Measurements from ENCODE around the gene SCAI.
"Not testable (repeated sequence)": the region's sequence is repeated elsewhere in the genome, so short reads cannot be mapped to it uniquely, and the experiment has no call there.

The SCAI gene

DNA sequence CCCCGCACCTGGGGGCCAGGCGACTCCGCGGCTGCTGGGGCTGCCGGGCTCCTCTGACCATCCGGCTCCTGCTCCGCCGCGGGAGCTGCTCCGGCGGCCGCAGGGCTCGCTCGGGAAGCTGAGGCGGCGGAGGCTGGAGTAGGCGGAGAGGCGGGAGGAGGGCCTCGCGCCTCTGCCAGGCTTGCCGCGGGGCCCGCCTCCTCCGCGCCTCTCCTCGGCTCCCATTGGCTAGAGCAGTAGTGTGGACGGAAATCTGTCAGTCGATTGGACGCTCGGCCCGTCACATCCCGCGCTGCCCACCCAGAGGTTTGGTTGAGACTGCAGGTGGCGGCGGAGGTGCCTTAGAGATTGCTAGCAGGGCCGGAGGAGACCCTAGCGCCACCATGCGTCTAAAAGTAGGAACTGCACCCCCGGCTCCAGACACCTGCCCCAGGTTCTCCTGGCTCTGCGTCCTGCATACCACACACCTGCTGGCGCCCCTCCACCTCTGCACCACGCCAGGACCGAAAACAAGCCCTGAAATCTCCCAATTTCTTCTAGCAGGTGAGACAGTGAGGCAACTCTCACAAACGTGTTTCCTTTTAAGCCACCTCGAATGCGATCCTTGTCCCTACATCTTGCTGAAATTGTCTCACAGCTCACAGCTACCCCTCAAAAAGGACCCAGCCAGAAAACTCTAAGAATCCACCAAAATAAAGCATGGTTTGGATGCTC lies at the start of gene SCAI:
Gene SCAI (minus strand): TSS at position 152 of the 714 bp plus-strand sequence. CDS start 91 bp downstream, at position 61.
- DNase-seq, result peak; percentile 99

DNA sequence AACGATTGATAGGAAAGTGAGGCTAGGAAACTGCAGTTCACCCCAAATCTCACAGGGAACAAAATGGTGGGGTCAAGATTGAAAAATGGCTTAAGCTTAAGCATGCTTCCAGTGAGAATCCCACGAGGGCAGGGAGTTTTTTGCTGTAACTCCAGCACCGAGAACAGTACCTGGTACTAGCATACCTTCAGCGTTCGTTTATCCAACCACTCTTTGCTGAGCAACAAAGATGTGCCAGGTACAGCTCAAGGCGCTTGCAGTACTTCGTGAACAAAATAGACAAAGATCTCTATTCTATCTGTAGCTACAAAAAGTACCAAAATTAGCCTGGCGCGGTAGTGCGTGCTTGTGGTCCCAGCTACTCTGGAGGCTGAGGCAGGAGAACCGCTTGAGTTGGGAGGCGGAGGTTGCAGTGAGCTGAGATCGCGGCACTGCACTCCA lies 47.1 kb upstream of the SCAI start:
- DNase-seq, result peak; percentile 51

- DNase-seq, result peak; percentile 96
These were observed 46.3 kb upstream of the SCAI start, which contains the start of gene PPP6C for GRCh38 chr9:125189361-125190289. Gene PPP6C, minus strand, starts transcription at chr9:125189803. Its CDS starts 85 bp downstream, at chr9:125189718.

DNA sequence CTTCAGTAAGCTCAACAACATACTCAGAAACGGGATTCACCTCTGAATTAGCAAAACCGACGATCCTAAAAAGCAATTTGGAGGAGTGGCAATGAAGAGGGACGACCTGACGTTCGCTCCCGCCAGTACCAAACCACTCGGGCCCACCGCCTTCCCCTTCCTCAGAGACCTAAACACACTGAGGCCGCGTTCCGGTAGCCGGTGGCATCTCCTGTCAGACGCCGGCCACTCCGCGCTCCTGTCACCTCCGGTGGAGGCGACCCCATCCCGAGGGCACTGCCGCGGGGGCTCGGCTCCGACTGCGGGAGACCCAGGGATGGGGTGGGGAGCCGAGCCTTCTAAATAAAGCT lies 45.7 kb upstream of the SCAI start:
- DNase-seq, result peak; percentile 32

DNA sequence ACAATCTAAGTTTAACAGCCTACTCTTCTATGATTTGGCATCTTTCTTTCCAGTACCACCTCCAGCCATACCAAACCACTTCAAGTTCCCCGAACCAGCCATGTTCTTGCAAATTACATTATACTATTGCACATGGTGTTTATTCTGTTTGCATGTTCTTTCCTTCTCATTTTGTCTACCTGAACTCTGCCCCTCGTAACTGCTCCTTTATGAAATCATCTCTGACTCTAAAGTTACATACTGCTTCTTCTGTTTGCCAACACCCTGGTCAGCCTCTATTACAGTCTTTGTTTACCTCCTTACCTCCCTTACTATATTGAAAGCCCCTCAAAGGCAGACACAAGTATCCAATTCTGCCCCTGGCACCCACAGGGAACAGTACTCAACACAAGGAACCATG lies 40.2 kb upstream of the SCAI start:
- DNase-seq, result no peak

DNA sequence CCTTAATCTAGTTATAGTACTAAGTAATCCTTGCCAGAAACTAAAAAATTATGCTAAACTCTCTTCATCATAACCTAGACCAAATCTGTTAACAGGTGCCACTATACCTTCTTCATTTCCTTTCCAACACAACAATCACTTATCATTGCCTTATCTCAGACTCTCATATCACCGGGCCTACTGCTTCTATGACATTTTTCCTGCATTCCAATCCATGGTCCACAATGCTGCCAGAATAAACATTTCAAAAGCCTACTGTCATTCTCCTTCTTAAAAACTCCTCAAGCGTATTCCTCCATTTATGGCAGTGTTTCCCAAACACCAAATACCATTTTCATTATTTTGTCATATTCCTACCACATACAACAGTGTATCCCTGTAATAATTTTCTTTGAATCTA lies 39.7 kb upstream of the SCAI start:
- DNase-seq, result no peak

DNA sequence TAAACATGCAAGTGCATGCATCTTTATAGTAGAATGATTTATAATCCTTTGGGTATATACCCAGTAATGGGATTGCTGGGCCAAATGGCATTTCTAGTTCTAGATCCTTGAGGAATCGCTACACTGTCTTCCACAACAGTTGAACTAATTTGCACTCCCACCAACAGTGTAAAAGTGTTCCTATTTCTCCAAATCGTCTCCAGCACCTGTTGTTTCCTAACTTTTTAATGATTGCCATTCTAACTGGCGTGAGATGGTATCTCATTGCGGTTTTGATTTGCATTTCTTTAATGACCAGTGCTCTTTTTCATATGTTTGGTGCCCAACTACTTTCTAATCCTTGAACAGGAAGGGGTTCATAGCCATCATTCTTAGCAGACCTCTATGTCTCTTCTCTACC lies 38.4 kb upstream of the SCAI start:
- DNase-seq, result not testable (repeated sequence)

DNA sequence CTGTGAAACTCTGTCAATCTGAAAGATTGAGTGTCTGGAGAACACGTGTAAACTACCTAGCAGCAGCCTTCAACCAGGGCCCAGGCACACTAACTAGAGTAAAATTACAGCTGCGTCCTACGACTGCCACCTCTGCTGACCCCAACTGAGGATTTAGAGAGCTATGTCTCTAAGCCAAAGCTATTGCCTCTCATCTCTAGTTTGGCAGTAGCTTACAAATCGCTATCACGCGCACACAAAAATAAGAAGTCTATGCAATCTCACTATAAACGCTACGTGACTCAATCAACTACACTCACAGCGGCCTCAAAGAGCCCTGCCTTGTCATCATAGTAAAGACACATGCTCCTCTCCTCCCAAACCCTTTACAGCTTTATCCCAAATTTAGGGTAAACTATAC lies 37.5 kb upstream of the SCAI start:
- DNase-seq, result peak; percentile 56

DNA sequence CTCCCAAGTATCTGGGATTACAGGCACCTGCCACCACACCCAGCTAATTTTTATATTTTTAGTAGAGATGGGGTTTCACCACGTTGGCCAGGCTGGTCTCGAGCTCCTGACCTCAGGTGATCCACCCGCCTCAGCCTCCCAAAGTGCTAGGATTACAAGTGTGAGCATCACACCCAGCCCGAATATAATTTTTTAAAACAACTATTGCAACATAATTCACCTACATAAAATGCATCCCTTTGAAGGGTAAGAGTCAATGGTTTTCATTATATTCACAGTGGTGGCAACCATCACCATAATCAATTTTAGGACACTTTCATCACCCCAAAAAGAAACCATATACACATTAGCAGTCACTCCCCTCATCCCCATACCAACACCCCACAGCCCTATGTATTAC lies 36.4 kb upstream of the SCAI start:
- not testable (repeated sequence) for DNase-seq

DNA sequence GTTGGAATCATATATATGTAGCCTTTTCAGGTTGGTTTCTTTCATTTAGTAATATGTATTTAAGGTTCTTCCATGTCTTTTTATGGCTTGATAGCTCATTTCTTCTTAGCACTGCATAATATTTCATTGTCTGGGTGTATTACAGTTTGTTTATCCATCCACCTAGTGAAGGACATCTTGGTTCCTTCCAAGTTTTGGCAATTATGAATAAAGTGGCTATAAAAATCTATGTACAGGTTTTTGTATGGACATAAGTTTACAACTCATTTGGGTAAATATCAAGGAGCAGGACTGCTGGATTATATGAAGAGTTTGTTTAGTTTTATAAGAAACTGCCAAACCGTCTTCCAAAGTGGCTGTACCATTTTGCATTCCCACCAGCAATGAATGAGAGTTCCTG lies 34.6 kb upstream of the SCAI start:
- no peak for DNase-seq

DNA sequence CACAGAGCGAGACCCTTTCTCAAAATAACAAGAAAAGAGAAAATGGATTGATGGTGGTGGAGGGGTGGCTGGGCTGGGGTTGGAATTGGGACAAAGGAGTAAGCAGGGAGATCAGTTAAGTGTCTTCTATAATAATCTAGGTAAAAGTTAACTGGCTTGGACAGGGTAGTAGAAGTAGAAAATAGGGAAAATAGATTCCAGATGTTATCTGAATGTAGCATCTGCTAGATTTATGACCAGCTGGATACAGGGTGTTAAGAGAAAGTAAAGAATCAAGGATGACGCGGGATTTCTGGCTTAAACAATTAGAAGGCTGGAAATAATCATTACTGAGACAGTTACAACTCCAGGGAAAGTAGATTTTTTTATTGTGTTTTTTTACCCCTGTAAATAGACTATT lies 33.3 kb upstream of the SCAI start:
- no peak for DNase-seq

DNA sequence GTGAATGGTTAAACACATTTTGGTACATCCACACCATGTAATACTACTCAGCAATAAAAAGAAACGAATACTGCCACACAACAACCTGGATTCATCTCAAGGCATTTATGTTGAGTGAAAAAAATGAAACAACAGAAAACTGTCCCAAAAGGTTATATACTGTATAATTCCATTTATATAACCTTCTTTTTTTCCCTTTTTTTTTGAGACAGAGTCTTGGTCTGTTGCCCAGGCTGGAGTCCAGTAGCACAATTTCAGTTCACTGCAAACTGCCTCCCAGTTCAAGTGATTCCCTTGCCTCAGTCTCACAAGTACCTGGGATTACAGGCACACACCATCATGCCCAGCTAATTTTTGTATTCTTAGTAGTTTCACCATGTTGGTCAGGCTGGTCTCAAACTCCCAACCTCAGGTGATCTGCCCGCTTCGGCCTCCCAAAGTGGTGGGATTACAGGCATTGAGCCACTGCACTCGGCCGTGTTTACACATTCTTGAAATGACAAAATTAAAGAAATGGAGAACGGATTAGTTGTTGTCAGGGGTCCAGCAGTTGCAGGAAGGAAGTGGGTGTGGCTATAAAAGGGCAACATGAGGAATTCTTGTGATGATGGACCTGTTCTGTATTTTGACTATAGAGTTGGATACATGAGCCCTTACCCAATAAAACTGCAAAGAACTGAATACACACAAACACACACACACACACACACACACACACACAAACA lies 28.9 kb upstream of the SCAI start:
- DNase-seq, result no peak

DNA sequence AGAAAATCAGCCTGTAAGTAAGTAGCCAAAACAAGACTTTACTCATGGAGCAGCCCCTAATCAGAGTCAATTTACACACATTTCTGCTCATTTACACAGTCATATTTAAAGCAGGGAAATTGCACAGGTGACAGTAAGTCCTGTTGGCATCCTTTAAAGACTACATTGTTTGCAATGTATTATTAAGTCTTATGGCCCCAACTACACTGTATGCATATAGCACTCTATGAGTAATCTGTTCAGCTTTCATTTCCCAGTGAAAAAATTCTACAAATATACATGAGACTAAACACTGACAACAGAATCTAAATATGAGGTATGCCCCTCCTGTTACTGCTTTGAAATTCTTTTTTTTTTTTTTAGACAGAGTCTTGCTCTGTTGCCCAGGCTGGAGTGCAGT lies 26.6 kb upstream of the SCAI start:
- DNase-seq, result no peak

DNA sequence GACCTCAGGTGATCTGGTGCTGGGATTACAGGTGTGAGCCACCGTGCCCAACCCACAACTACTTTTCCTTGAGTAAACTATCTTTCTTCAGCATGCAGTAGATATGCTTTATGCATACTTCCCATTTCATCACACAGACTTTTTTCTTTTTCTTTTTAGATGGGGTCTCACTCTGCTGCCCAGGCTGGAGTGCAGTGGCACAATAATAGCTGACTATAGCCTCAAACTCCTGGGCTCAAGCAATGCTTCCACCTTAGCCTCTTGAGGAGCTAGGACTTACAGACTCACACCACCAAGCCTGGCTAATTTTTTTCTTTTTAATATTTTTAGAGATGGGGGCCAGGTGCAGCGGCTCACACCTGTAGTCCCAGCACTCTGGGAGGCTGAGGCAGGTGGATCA lies 23.4 kb upstream of the SCAI start:
- DNase-seq, result no peak

DNA sequence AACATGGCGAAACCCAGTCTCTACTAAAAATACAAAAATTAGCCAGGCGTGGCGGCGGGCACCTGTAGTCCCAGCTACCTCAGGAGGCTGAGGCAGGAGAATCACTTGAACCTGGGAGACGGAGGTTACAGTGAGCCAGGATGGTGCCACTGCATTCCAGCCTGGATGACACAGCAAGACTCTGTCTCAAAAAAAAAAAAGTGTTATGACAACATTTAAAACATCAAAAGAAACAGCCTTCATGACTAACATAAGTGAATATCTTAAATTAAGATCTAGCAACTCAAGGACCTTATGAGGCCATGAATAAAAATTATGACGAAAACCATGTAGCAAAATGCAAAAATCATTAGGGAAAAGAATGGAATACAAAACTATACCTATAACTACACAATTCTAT lies 19.6 kb upstream of the SCAI start:
- not testable (repeated sequence) for DNase-seq

DNA sequence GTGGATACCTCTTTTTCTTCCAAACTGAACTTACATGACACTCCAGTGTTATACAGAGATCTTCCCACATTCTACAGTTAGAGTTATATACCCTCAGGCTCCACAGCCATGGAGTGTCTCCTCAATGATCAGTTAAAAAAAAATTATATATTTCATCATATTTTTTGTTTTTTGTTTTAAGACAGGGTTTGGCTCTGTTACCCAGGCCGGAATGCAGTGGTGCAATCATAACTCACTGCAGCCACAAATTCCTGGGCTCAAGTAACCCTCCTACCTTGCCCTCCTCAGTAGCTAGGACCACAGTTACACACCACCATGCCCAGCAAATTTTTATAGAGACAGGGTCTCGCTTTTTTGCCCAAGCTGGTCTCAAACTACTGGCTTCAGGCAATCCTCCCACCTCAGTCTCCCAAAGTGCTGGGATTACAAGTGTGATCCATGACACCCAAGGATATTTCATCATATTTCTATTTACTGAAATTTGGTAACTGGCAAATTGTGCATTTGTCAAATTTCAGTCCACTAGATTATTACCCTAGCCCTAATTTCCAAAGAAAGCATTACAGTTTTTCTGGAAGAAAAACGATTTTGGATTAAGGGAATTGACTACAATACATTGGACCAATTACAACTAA lies 18.1 kb upstream of the SCAI start:
- DNase-seq, result no peak

- DNase-seq, result no peak
These were observed 17.4 kb upstream of the SCAI start for GRCh38 chr9:125160750-125161149.

DNA sequence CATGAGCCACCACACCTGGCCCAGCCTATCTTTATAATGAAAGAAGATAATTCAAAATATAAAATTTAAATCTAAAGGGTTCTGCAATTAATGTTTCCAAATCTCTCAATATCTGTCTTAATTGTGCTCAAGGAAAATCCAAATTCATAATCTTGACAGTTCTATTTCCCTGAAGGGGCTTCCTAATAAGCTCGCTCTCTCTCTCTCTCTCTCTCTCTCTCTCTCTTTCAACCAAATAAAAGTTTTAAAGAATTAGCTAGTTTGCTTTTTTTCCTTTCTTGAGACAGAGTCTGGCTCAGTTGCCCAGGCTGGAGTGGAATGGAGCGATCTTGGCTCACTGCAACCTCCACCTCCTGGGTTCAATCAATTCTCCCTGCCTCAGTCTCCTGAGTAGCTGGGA lies 13.2 kb upstream of the SCAI start:
- DNase-seq, result no peak

DNA sequence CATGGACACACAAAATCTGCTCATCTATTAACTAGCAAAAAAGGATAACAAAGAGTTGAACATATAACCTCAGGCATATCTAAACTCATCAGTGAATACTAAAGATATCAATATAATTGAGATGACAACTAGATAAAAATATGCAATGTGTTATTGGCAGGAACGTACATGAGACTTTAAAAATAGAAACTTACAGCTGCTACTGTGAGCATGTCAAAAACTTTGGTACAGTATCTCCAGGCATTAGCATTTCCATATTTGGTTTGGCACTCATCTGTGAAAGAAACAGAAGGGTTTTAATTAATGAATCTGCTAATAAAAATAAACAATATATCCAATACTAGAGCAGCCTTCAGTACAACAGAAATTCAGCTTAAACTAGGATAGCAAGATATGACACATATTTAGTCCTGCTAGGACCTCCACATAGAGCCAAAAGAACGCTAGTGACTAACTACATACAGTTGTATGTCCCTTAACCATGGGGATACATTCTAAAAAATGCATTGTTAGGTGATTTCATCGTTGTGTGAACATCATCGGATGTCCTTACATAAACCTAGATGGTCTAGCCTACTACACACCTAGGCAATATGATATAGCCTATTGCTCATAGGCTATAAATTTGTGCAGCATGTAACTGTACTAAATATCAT lies 10.5 kb upstream of the SCAI start:
- DNase-seq, result no peak

DNA sequence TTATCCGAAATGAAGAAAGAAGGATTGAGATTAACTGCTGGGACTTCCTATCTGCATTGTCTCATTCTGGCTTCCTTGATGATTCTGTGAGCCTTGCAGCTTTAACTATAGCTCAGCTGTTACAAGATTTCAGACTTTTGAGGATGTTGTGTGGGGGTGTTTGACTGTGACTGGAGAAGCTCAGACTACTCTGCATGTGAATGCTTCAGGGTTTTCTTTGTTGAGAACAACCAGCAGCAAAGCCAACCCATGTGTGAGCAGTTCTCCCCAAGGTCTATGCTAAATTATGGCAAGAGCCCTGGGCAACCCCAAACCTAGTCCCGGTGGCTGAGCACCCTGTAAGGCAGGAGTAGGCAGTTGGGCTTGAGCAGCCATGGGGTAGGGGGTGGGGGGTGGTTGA lies 8.4 kb upstream of the SCAI start:
- no peak for DNase-seq

- peak; percentile 23 for DNase-seq
These were observed 7.3 kb upstream of the SCAI start for GRCh38 chr9:125150349-125151245.
